ENCODE measurements around the gene HIRA.

The HIRA gene

GRCh38 chr22:19386248-19386647 lies 45.3 kb downstream of the HIRA start:
- WGBS, 2 experiments, result 94 to 97% methylated on average over 2 of the region's 2 CpGs
- Histone ChIP-seq H3K4me3 (ENCODE audit: insufficient read depth, low read depth, low read length) (no peak overlapping the region), H3K27me3 (ENCODE audit: control insufficient read depth, insufficient read depth, low read length, poor library complexity, severe bottlenecking) (no peaks in the 10 kb centered on the region), H3K36me3 (ENCODE audit: control insufficient read depth, insufficient read depth, low read length) (peaks cover 57% of the 10 kb centered on the region), H3K27ac (ENCODE audit: insufficient read depth, low read depth, low read length, poor library complexity, severe bottlenecking) (no peak overlapping the region), H3K9me3 (ENCODE audit: control insufficient read depth, low read length) (no peaks in the 10 kb centered on the region), H3K4me1 (ENCODE audit: control insufficient read depth, insufficient read depth, low read length) (no peaks in the 10 kb centered on the region)

GRCh38 chr22:19385221-19385906 lies 46.2 kb downstream of the HIRA start:
- Histone ChIP-seq H3K9me3 (ENCODE audit: control insufficient read depth, low read length) (no peaks in the 10 kb centered on the region), H3K4me1 (ENCODE audit: control insufficient read depth, insufficient read depth, low read length) (no peaks in the 10 kb centered on the region), H3K36me3 (ENCODE audit: control insufficient read depth, insufficient read depth, low read length) (peaks cover 57% of the 10 kb centered on the region), H3K27ac (ENCODE audit: insufficient read depth, low read depth, low read length, poor library complexity, severe bottlenecking) (no peak overlapping the region), H3K4me3 (ENCODE audit: insufficient read depth, low read depth, low read length) (no peak overlapping the region), H3K27me3 (ENCODE audit: control insufficient read depth, insufficient read depth, low read length, poor library complexity, severe bottlenecking) (no peaks in the 10 kb centered on the region)
- WGBS, 2 experiments, result 94 to 96% methylated on average over 14 of the region's 14 CpGs

- H3K27ac ChIP-seq (ENCODE audit: insufficient read depth, low read depth, low read length, poor library complexity, severe bottlenecking), result no peak overlapping the region
- no peak overlapping the region for H3K4me3 ChIP-seq (ENCODE audit: insufficient read depth, low read depth, low read length)
- H3K27me3 ChIP-seq (ENCODE audit: control insufficient read depth, insufficient read depth, low read length, poor library complexity, severe bottlenecking), result no peaks in the 10 kb centered on the region
- H3K9me3 ChIP-seq (ENCODE audit: control insufficient read depth, low read length), result no peaks in the 10 kb centered on the region
- no peaks in the 10 kb centered on the region for H3K4me1 ChIP-seq (ENCODE audit: control insufficient read depth, insufficient read depth, low read length)
- peaks cover 48% of the 10 kb centered on the region for H3K36me3 ChIP-seq (ENCODE audit: control insufficient read depth, insufficient read depth, low read length)
- 94 to 95% methylated on average over 9 of the region's 9 CpGs for WGBS, 2 experiments
These were observed 48.2 kb downstream of the HIRA start for GRCh38 chr22:19383292-19383691.

GRCh38 chr22:19382240-19382639 lies 49.3 kb downstream of the HIRA start:
- H3K27me3 ChIP-seq (ENCODE audit: control insufficient read depth, insufficient read depth, low read length, poor library complexity, severe bottlenecking), result no peaks in the 10 kb centered on the region
- no peak overlapping the region for H3K27ac ChIP-seq (ENCODE audit: insufficient read depth, low read depth, low read length, poor library complexity, severe bottlenecking)
- no peak overlapping the region for H3K4me3 ChIP-seq (ENCODE audit: insufficient read depth, low read depth, low read length)
- 92 to 95% methylated on average over 5 of the region's 5 CpGs for WGBS, 2 experiments
- H3K9me3 ChIP-seq (ENCODE audit: control insufficient read depth, low read length), result no peaks in the 10 kb centered on the region
- H3K36me3 ChIP-seq (ENCODE audit: control insufficient read depth, insufficient read depth, low read length), result peaks cover 43% of the 10 kb centered on the region
- no peaks in the 10 kb centered on the region for H3K4me1 ChIP-seq (ENCODE audit: control insufficient read depth, insufficient read depth, low read length)

GRCh38 chr22:19378344-19378674 lies 53.2 kb downstream of the HIRA start:
- Histone ChIP-seq H3K4me3 (ENCODE audit: insufficient read depth, low read depth, low read length) (no peak overlapping the region), H3K36me3 (ENCODE audit: control insufficient read depth, insufficient read depth, low read length) (peaks cover 37% of the 10 kb centered on the region), H3K4me1 (ENCODE audit: control insufficient read depth, insufficient read depth, low read length) (no peaks in the 10 kb centered on the region), H3K27ac (ENCODE audit: insufficient read depth, low read depth, low read length, poor library complexity, severe bottlenecking) (no peak overlapping the region), H3K27me3 (ENCODE audit: control insufficient read depth, insufficient read depth, low read length, poor library complexity, severe bottlenecking) (no peaks in the 10 kb centered on the region), H3K9me3 (ENCODE audit: control insufficient read depth, low read length) (no peaks in the 10 kb centered on the region)

GRCh38 chr22:19377565-19378343 lies 53.8 kb downstream of the HIRA start:
- no peaks in the 10 kb centered on the region for H3K9me3 ChIP-seq (ENCODE audit: control insufficient read depth, low read length)
- H3K4me1 ChIP-seq (ENCODE audit: control insufficient read depth, insufficient read depth, low read length), result no peaks in the 10 kb centered on the region
- H3K27ac ChIP-seq (ENCODE audit: insufficient read depth, low read depth, low read length, poor library complexity, severe bottlenecking), result no peak overlapping the region
- 96% methylated on average over 10 of the region's 10 CpGs for WGBS, 2 experiments
- no peak overlapping the region for H3K4me3 ChIP-seq (ENCODE audit: insufficient read depth, low read depth, low read length)
- H3K27me3 ChIP-seq (ENCODE audit: control insufficient read depth, insufficient read depth, low read length, poor library complexity, severe bottlenecking), result no peaks in the 10 kb centered on the region
- H3K36me3 ChIP-seq (ENCODE audit: control insufficient read depth, insufficient read depth, low read length), result peaks cover 33% of the 10 kb centered on the region

- H3K9me3 ChIP-seq (ENCODE audit: control insufficient read depth, low read length), result no peaks in the 10 kb centered on the region
- H3K4me1 ChIP-seq (ENCODE audit: control insufficient read depth, insufficient read depth, low read length), result no peaks in the 10 kb centered on the region
- no peak overlapping the region for H3K27ac ChIP-seq (ENCODE audit: insufficient read depth, low read depth, low read length, poor library complexity, severe bottlenecking)
- 94 to 95% methylated on average over 2 of the region's 2 CpGs for WGBS, 2 experiments
- no peaks in the 10 kb centered on the region for H3K27me3 ChIP-seq (ENCODE audit: control insufficient read depth, insufficient read depth, low read length, poor library complexity, severe bottlenecking)
- peaks cover 29% of the 10 kb centered on the region for H3K36me3 ChIP-seq (ENCODE audit: control insufficient read depth, insufficient read depth, low read length)
- no peak overlapping the region for H3K4me3 ChIP-seq (ENCODE audit: insufficient read depth, low read depth, low read length)
These were observed 54.6 kb downstream of the HIRA start for GRCh38 chr22:19376971-19377370.

GRCh38 chr22:19376247-19376646 lies 55.3 kb downstream of the HIRA start:
- no peaks in the 10 kb centered on the region for H3K4me1 ChIP-seq (ENCODE audit: control insufficient read depth, insufficient read depth, low read length)
- peaks cover 29% of the 10 kb centered on the region for H3K36me3 ChIP-seq (ENCODE audit: control insufficient read depth, insufficient read depth, low read length)
- 93% methylated on average over 3 of the region's 3 CpGs for WGBS, 2 experiments

GRCh38 chr22:19375435-19375834 lies 56.1 kb downstream of the HIRA start:
- Histone ChIP-seq H3K4me3 (ENCODE audit: insufficient read depth, low read depth, low read length) (no peak overlapping the region), H3K36me3 (ENCODE audit: control insufficient read depth, insufficient read depth, low read length) (peaks cover 36% of the 10 kb centered on the region), H3K27ac (ENCODE audit: insufficient read depth, low read depth, low read length, poor library complexity, severe bottlenecking) (no peak overlapping the region), H3K4me1 (ENCODE audit: control insufficient read depth, insufficient read depth, low read length) (no peaks in the 10 kb centered on the region), H3K27me3 (ENCODE audit: control insufficient read depth, insufficient read depth, low read length, poor library complexity, severe bottlenecking) (no peaks in the 10 kb centered on the region), H3K9me3 (ENCODE audit: control insufficient read depth, low read length) (no peaks in the 10 kb centered on the region)
- 96% methylated on average over 8 of the region's 8 CpGs for WGBS, 2 experiments

More at GRCh38 chr22:19376247-19376646, 55.3 kb downstream of the HIRA start:
- Histone ChIP-seq H3K9me3 (ENCODE audit: control insufficient read depth, low read length) (no peaks in the 10 kb centered on the region), H3K27me3 (ENCODE audit: control insufficient read depth, insufficient read depth, low read length, poor library complexity, severe bottlenecking) (no peaks in the 10 kb centered on the region), H3K4me3 (ENCODE audit: insufficient read depth, low read depth, low read length) (no peak overlapping the region), H3K27ac (ENCODE audit: insufficient read depth, low read depth, low read length, poor library complexity, severe bottlenecking) (no peak overlapping the region)

- 88 to 97% methylated on average over 1 of the region's 1 CpG for WGBS, 2 experiments
- Histone ChIP-seq H3K27ac (ENCODE audit: insufficient read depth, low read depth, low read length, poor library complexity, severe bottlenecking) (no peak overlapping the region), H3K9me3 (ENCODE audit: control insufficient read depth, low read length) (no peaks in the 10 kb centered on the region), H3K36me3 (ENCODE audit: control insufficient read depth, insufficient read depth, low read length) (peaks cover 40% of the 10 kb centered on the region), H3K4me1 (ENCODE audit: control insufficient read depth, insufficient read depth, low read length) (no peaks in the 10 kb centered on the region), H3K27me3 (ENCODE audit: control insufficient read depth, insufficient read depth, low read length, poor library complexity, severe bottlenecking) (no peaks in the 10 kb centered on the region), H3K4me3 (ENCODE audit: insufficient read depth, low read depth, low read length) (no peak overlapping the region)
These were observed 57.1 kb downstream of the HIRA start for GRCh38 chr22:19374410-19374809.

All from ectodermal cell (in vitro differentiated cells).